GM12878 (cell line): ENCODE results near the gene PRR3. TPM values are rescaled to one million over a fixed set of nuclear protein-coding genes. Genes with fewer than 3 reads are reported as not detected.

Experiments used
- ATF2 ChIP-seq: IDR thresholded peaks from 2 replicates; pipeline ENCODE4 v1.6.1; 2012; ENCODE audit warnings: low read length, inconsistent platforms
- DPF2 ChIP-seq: fragments of 450-650 bp; IDR thresholded peaks from 2 replicates; pipeline ENCODE4 v1.6.1; 2017; ENCODE audit warnings: mild to moderate bottlenecking
- EED ChIP-seq: sonication (generic); IDR thresholded peaks from 2 replicates; pipeline ENCODE4 v1.6.1; 2016; ENCODE audit warnings: antibody characterized with exemption, low read depth
- EGR1 ChIP-seq, 2 experiments: IDR thresholded peaks; 1 replicate in 1 of 2; 2 replicates in 1 of 2; pipeline ENCODE4 v1.6.1; 2011 to 2012; ENCODE audit warnings: low read depth in 2 of 2, low read length in 2 of 2, borderline replicate concordance in 1 of 2, mild to moderate bottlenecking in 1 of 2, moderate library complexity in 1 of 2
- ESRRA ChIP-seq: IDR thresholded peaks from 2 replicates; pipeline ENCODE4 v1.6.1; 2012; ENCODE audit warnings: mild to moderate bottlenecking, low read length, improper control_type of control experiment
- FOXK2 ChIP-seq: fragments of 450-650 bp; IDR thresholded peaks from 2 replicates; pipeline ENCODE4 v1.6.1; 2017; ENCODE audit warnings: mild to moderate bottlenecking, moderate library complexity
- HDAC2 ChIP-seq: fragments of 200-600 bp; sonication (generic); IDR thresholded peaks from 2 replicates; pipeline ENCODE4 v1.6.1; 2017
- HDAC6 ChIP-seq: fragments of 200-600 bp; sonication (generic); IDR thresholded peaks from one replicate; pipeline ENCODE4 v1.8.0; 2017; ENCODE audit warnings: antibody characterized with exemption; ENCODE audit not compliant: unreplicated experiment
- HDGF ChIP-seq: fragments of 450-650 bp; IDR thresholded peaks from 2 replicates; pipeline ENCODE4 v1.6.1; 2016; ENCODE audit warnings: antibody characterized with exemption
- HSF1 ChIP-seq: fragments of 150-350 bp; IDR thresholded peaks from 2 replicates; pipeline ENCODE4 v1.6.1; 2014; ENCODE audit warnings: mild to moderate bottlenecking, low read depth, low read length
- IKZF2 ChIP-seq, 2 experiments: fragments of 450-650 bp; IDR thresholded peaks; 2 replicates each; pipeline ENCODE4 v1.6.1; 2017; ENCODE audit warnings: mild to moderate bottlenecking in 2 of 2, moderate library complexity in 2 of 2
- IRF3 ChIP-seq: fragments of 450-650 bp; IDR thresholded peaks from 2 replicates; pipeline ENCODE4 v1.6.1; 2014; ENCODE audit warnings: mild to moderate bottlenecking
- KLF5 ChIP-seq: fragments of 450-650 bp; IDR thresholded peaks from 2 replicates; pipeline ENCODE4 v1.6.1; 2014; ENCODE audit warnings: mild to moderate bottlenecking; ENCODE audit not compliant: partially characterized antibody
- NFYA ChIP-seq: IDR thresholded peaks from 2 replicates; pipeline ENCODE4 v1.6.1; 2011; ENCODE audit warnings: low read depth, mild to moderate bottlenecking, low read length, improper control_type of control experiment, borderline replicate concordance
- NR2C2 ChIP-seq: IDR thresholded peaks from 2 replicates; pipeline ENCODE4 v1.6.1; 2011; ENCODE audit warnings: borderline replicate concordance, low read depth; ENCODE audit not compliant: control insufficient read depth, insufficient read length
- POLR2A ChIP-seq: IDR thresholded peaks from 2 replicates; pipeline ENCODE4 v1.6.1; 2011; ENCODE audit warnings: low read depth, mild to moderate bottlenecking, low read length
- RB1 ChIP-seq: fragments of 450-650 bp; formaldehyde crosslinking; IDR thresholded peaks from 2 replicates; pipeline ENCODE4 v1.6.1; 2017; ENCODE audit warnings: mild to moderate bottlenecking, borderline replicate concordance
- SIN3A ChIP-seq: IDR thresholded peaks from 2 replicates; pipeline ENCODE4 v1.6.1; 2012; ENCODE audit warnings: low read depth, low read length, improper control_type of control experiment
- SMAD5 ChIP-seq: IDR thresholded peaks from 2 replicates; pipeline ENCODE4 v1.6.1; 2016; ENCODE audit warnings: antibody characterized with exemption, low read depth
- TAF1 ChIP-seq: IDR thresholded peaks from 2 replicates; pipeline ENCODE4 v1.6.1; 2011; ENCODE audit warnings: mild to moderate bottlenecking, low read depth, low read length, borderline replicate concordance
- TBL1XR1 ChIP-seq: IDR thresholded peaks from 2 replicates; pipeline ENCODE4 v1.6.1; 2012; ENCODE audit warnings: low read depth, low read length, improper control_type of control experiment
- ZBTB4 ChIP-seq: fragments of 450-650 bp; formaldehyde crosslinking; IDR thresholded peaks from 2 replicates; pipeline ENCODE4 v1.4.0; 2022; ENCODE audit warnings: mild to moderate bottlenecking, moderate library complexity
- ZNF274 ChIP-seq: IDR thresholded peaks from one replicate; pipeline ENCODE4 v1.8.0; 2011; ENCODE audit not compliant: insufficient read length, insufficient read depth
- polyA plus RNA-seq, 11 experiments: library from polyadenylated mRNA; depleted of rRNA in 4 of 11; unstranded in 6 of 11; stranded (reverse) in 5 of 11; fragments of >200 nt; fragmentation: Nextera tagmentation in 4 of 11; fragmentation: Illumina TruSeq in 1 of 11; extraction: Ambion mirVana in 4 of 11; extraction: Trizol in 1 of 11; gene quantifications; 1 replicate in 1 of 11; 2 replicates in 10 of 11; pipeline versions ENCODE4 v1.2.1 to v1.2.3, GENCODE V29; 2011 to 2016; ENCODE audit warnings: inconsistent platforms in 2 of 11, missing spikeins in 2 of 11, low read depth in 1 of 11
- total RNA-seq, 4 experiments: library from RNA; depleted of rRNA in 3 of 4; stranded (reverse); fragments of >200 nt in 3 of 4; fragmentation: Illumina TruSeq in 1 of 4; extraction: Trizol in 1 of 4; gene quantifications; 2 replicates each; pipeline versions ENCODE4 v1.2.1 to v1.2.3, GENCODE V29; 2013 to 2021

PRR3 gene
- total and polyA plus RNA-seq, 10 of the 15 experiments (the other 5 are each of a cell fraction or from before 2014, with no cell fraction given), result 14.0 to 38.2 (median 20.5) TPM

- TF ChIP-seq NR2C2, result no peak
- no peak for TF ChIP-seq NFYA
- 0 out of 2 replicates have a peak, but pooled peaks have one; percentile 9 for TF ChIP-seq IRF3
- TF ChIP-seq SIN3A, result peak; percentile 5
- peak; percentile 91 for TF ChIP-seq ESRRA
- TF ChIP-seq DPF2, result peak; percentile 42; the same call in 1 of the 2 replicates
- TF ChIP-seq POLR2A, result peak; percentile 89
- TF ChIP-seq TAF1, result peak; percentile 43
- peak; percentile 97 for TF ChIP-seq KLF5
- TF ChIP-seq HSF1, result no peak
- TF ChIP-seq EGR1 (IDR thresholded peaks at IDR 0.05; ENCODE audit: borderline replicate concordance in 1 of 2, low read depth in 2 of 2, low read length in 2 of 2), result peak in 1 of 2 experiments; percentile 95; a peak in 2 of 3 replicates
- no peak for TF ChIP-seq SMAD5
- TF ChIP-seq ZBTB4 (CRISPR knock-in tag), result no peak
- peak; percentile 61; the same call in 1 of the 2 replicates for TF ChIP-seq RB1
- 0 out of 2 replicates have a peak, but pooled peaks have one; percentile 33 for TF ChIP-seq EED
- TF ChIP-seq FOXK2, result peak; percentile 95
- no peak for TF ChIP-seq HDAC6
- TF ChIP-seq HDAC2, result 0 out of 2 replicates have a peak, but pooled peaks have one; percentile 15
- peak in 1 of 2 experiments; percentile 12; a peak in 1 of 4 replicates for TF ChIP-seq IKZF2 (IDR thresholded peaks at IDR 0.05)
- TF ChIP-seq ZNF274, result no peak
- no peak; the same call in 1 of the 2 replicates for TF ChIP-seq TBL1XR1
- 0 out of 2 replicates have a peak, but pooled peaks have one; percentile 18 for TF ChIP-seq HDGF
- peak; percentile 18; the same call in 1 of the 2 replicates for TF ChIP-seq ATF2
Observed at GRCh38 chr6:30556066-30556905, 809 bp upstream of the PRR3 start, which contains the start of gene GNL1 (continued).
